ENCODE measurements around the gene SLC18A3. TPM values are rescaled to one million over a fixed set of nuclear protein-coding genes. Genes with fewer than 3 reads are reported as not detected.

Gene SLC18A3
- total RNA-seq, 2 donors from 2014 or later = not detected

GRCh38 chr10:49631975-49632374 is 21.9 kb downstream of the SLC18A3 start:
- Histone ChIP-seq H3K9me3 (no peaks in the 10 kb centered on the region), H3K4me1 (replicated peaks) (no peaks in the 10 kb centered on the region), H3K27me3 (replicated peaks; ENCODE audit: insufficient read depth) (no peaks in the 10 kb centered on the region), H3K27ac (no peak overlapping the region), H3K4me3 (no peak overlapping the region), H3K36me3 (no peaks in the 10 kb centered on the region)
- no peak for DNase-seq (ENCODE audit: low spot score)
- intact Hi-C loops (cut with DNase I) = no loop called here
- TF ChIP-seq POLR2A (IDR thresholded peaks at IDR 0.05) (no peak), CTCF (IDR thresholded peaks at IDR 0.05) (no peak), POLR2AphosphoS5 (IDR thresholded peaks at IDR 0.05) (no peak)
- 87% methylated on average over 6 of the region's 6 CpGs for WGBS

- Histone ChIP-seq H3K36me3 (no peaks in the 10 kb centered on the region), H3K4me3 (no peak overlapping the region), H3K27ac (no peak overlapping the region), H3K27me3 (replicated peaks; ENCODE audit: insufficient read depth) (peaks cover 3% of the 10 kb centered on the region), H3K4me1 (replicated peaks) (no peaks in the 10 kb centered on the region), H3K9me3 (no peaks in the 10 kb centered on the region)
- TF ChIP-seq POLR2A (IDR thresholded peaks at IDR 0.05) (no peak), POLR2AphosphoS5 (IDR thresholded peaks at IDR 0.05) (no peak), CTCF (IDR thresholded peaks at IDR 0.05) (no peak)
- no peak for DNase-seq (ENCODE audit: low spot score)
- WGBS = 57% methylated on average over 12 of the region's 12 CpGs
- intact Hi-C loops (cut with DNase I) = no loop called here
These were observed 22.6 kb downstream of the SLC18A3 start for GRCh38 chr10:49632406-49633317.

- no peak for DNase-seq (ENCODE audit: low spot score)
- TF ChIP-seq POLR2AphosphoS5 (IDR thresholded peaks at IDR 0.05) (no peak), POLR2A (IDR thresholded peaks at IDR 0.05) (no peak), CTCF (IDR thresholded peaks at IDR 0.05) (no peak)
- intact Hi-C loops (cut with DNase I) = no loop called here
- no peaks in the 10 kb centered on the region for H3K9me3 ChIP-seq
- H3K27me3 ChIP-seq (replicated peaks; ENCODE audit: insufficient read depth) = peaks cover 3% of the 10 kb centered on the region
- 32% methylated on average over 13 of the region's 13 CpGs for WGBS
- H3K36me3 ChIP-seq = no peaks in the 10 kb centered on the region
- H3K4me1 ChIP-seq (replicated peaks) = no peaks in the 10 kb centered on the region
- H3K4me3 ChIP-seq = no peak overlapping the region
- H3K27ac ChIP-seq = no peak overlapping the region
These were observed 23.4 kb downstream of the SLC18A3 start for GRCh38 chr10:49633327-49634068.

- Histone ChIP-seq H3K27ac (no peak overlapping the region), H3K4me1 (replicated peaks) (no peaks in the 10 kb centered on the region), H3K4me3 (no peak overlapping the region), H3K9me3 (no peaks in the 10 kb centered on the region), H3K36me3 (no peaks in the 10 kb centered on the region), H3K27me3 (replicated peaks; ENCODE audit: insufficient read depth) (peaks cover 3% of the 10 kb centered on the region)
- 75% methylated on average over 8 of the region's 8 CpGs for WGBS
- intact Hi-C loops (cut with DNase I) = no loop called here
- DNase-seq (ENCODE audit: low spot score) = no peak
- no peak for TF ChIP-seq POLR2AphosphoS5 (IDR thresholded peaks at IDR 0.05)
- no peak for TF ChIP-seq POLR2A (IDR thresholded peaks at IDR 0.05)
- TF ChIP-seq CTCF (IDR thresholded peaks at IDR 0.05) = no peak
These were observed 24.1 kb downstream of the SLC18A3 start for GRCh38 chr10:49634069-49634660.
